Urinary bladder (tissue), 4 donors: ENCODE data around the gene C18orf63. TPM values are rescaled to one million over a fixed set of nuclear protein-coding genes. Genes with fewer than 3 reads are reported as not detected.

Experiments used
- DNase-seq: peaks from one replicate; pipeline ENCODE4 v3.0.0-alpha.2; 2015; ENCODE audit errors: extremely low spot score
- H3K27ac ChIP-seq: one replicate; pipeline ENCODE4 v1.5.1; 2013; ENCODE audit warnings: low read depth, mild to moderate bottlenecking, moderate library complexity
- H3K36me3 ChIP-seq: one replicate; pipeline ENCODE4 v1.6.1; 2013; ENCODE audit warnings: mild to moderate bottlenecking, moderate library complexity; ENCODE audit not compliant: insufficient read depth
- H3K4me1 ChIP-seq: one replicate; pipeline ENCODE4 v1.6.1; 2013; ENCODE audit warnings: mild to moderate bottlenecking, moderate library complexity; ENCODE audit not compliant: insufficient read depth
- H3K4me3 ChIP-seq: one replicate; pipeline ENCODE4 v1.5.1; 2013; ENCODE audit warnings: low read depth, low read length
- WGBS: extraction: QIAGEN DNeasy Blood & Tissue Kit; methylation state at CpG from one replicate; pipeline ENCODE4 v1.1.7; 2013; 5-methylcytosine and 5-hydroxymethylcytosine counted together
- polyA plus RNA-seq: library from polyadenylated mRNA; stranded (reverse); fragments of 200-250 nt; gene quantifications from one replicate; pipeline ENCODE4 v1.2.3, GENCODE V29; 2013
- total RNA-seq: library from RNA; depleted of rRNA; stranded (reverse); fragments of >200 nt; gene quantifications from one replicate; pipeline ENCODE4 v1.2.3, GENCODE V29; 2014
- donor health status: healthy with polysubstance abuse.
- donor health status: healthy.

The C18orf63 gene
- total and polyA plus RNA-seq, 2 donors: not detected

- Histone ChIP-seq H3K36me3 (no peaks in the 10 kb centered on the region), H3K4me1 (no peaks in the 10 kb centered on the region), H3K27ac (no peak overlapping the region), H3K4me3 (no peak overlapping the region)
- no peak for DNase-seq
- WGBS: 42% methylated on average over 14 of the region's 14 CpGs
These were observed 83.7 kb downstream of the C18orf63 start for GRCh38 chr18:74399091-74399887.

- no peak overlapping the region for H3K27ac ChIP-seq
- no peaks in the 10 kb centered on the region for H3K36me3 ChIP-seq
- no peaks in the 10 kb centered on the region for H3K4me1 ChIP-seq
- WGBS: 83% methylated on average over 4 of the region's 4 CpGs
- no peak overlapping the region for H3K4me3 ChIP-seq
- DNase-seq: no peak
These were observed 85.2 kb downstream of the C18orf63 start for GRCh38 chr18:74400813-74401212.

GRCh38 chr18:74402806-74403433 is 87.3 kb downstream of the C18orf63 start:
- H3K4me3 ChIP-seq: no peak overlapping the region
- 73% methylated on average over 9 of the region's 9 CpGs for WGBS
- H3K27ac ChIP-seq: no peak overlapping the region
- no peak for DNase-seq
- no peaks in the 10 kb centered on the region for H3K36me3 ChIP-seq
- no peaks in the 10 kb centered on the region for H3K4me1 ChIP-seq

GRCh38 chr18:74407888-74408287 is 92.2 kb downstream of the C18orf63 start:
- H3K36me3 ChIP-seq: no peaks in the 10 kb centered on the region
- no peak for DNase-seq
- no peaks in the 10 kb centered on the region for H3K4me1 ChIP-seq
- H3K27ac ChIP-seq: no peak overlapping the region
- no peak overlapping the region for H3K4me3 ChIP-seq
- 49% methylated on average over 2 of the region's 2 CpGs for WGBS

Other genes with a start within 250 kb of the C18orf63 start
- 1.1 TPM for gene FBXO15, start 168.0 kb upstream of the C18orf63 start, total RNA-seq
- gene FBXO15, start 168.0 kb upstream of the C18orf63 start, polyA plus RNA-seq: 0.38 TPM
- 26.7 TPM for gene TIMM21, start 167.3 kb upstream of the C18orf63 start, total RNA-seq
- gene TIMM21, start 167.3 kb upstream of the C18orf63 start, polyA plus RNA-seq: 37.0 TPM
- 84.3 TPM for gene CYB5A, start 23.9 kb upstream of the C18orf63 start, total RNA-seq
- gene CYB5A, start 23.9 kb upstream of the C18orf63 start, polyA plus RNA-seq: 220 TPM
- gene DIPK1C, start 141.5 kb downstream of the C18orf63 start, total RNA-seq: 1.6 TPM
- 0.22 TPM for gene DIPK1C, start 141.5 kb downstream of the C18orf63 start, polyA plus RNA-seq
- gene CNDP2, start 180.5 kb downstream of the C18orf63 start, total RNA-seq: 44.0 TPM
- 72.3 TPM for gene CNDP2, start 180.5 kb downstream of the C18orf63 start, polyA plus RNA-seq
- 0.16 TPM for gene CNDP1, start 218.7 kb downstream of the C18orf63 start, total RNA-seq
- 0.20 TPM for gene CNDP1, start 218.7 kb downstream of the C18orf63 start, polyA plus RNA-seq